ENCODE data around the gene CD300LB. TPM values are rescaled to one million over a fixed set of nuclear protein-coding genes. Genes with fewer than 3 reads are reported as not detected.

The CD300LB gene
- polyA plus RNA-seq, 2 donors = 0.06 to 0.11 TPM

- WGBS, 2 donors = 79 to 84% methylated on average over 15 of the region's 15 CpGs
- H3K9me3 ChIP-seq (ENCODE audit: control insufficient read depth in 2 of 2, insufficient read depth in 1 of 2, low read depth in 1 of 2, low read length in 1 of 2) = peaks cover 0 to 2% of the 10 kb centered on the region in 2 donors
- H3K36me3 ChIP-seq (ENCODE audit: control insufficient read depth in 2 of 2, insufficient read depth in 2 of 2, low read length in 1 of 2) = no peaks in the 10 kb centered on the region
- H3K4me3 ChIP-seq (ENCODE audit: low read depth in 1 of 2, low read length in 2 of 2) = no peak overlapping the region
- H3K27ac ChIP-seq (ENCODE audit: low read depth in 2 of 2, low read length in 1 of 2) = no peak overlapping the region
- no peaks in the 10 kb centered on the region for H3K4me1 ChIP-seq (ENCODE audit: control insufficient read depth in 2 of 2, insufficient read depth in 2 of 2, low read length in 1 of 2)
- H3K27me3 ChIP-seq (ENCODE audit: control insufficient read depth in 1 of 2, insufficient read depth in 2 of 2, low read length in 2 of 2) = no peaks in the 10 kb centered on the region
Measured at GRCh38 chr17:74550602-74551001, 19.3 kb upstream of the CD300LB start.

GRCh38 chr17:74549343-74549742, 18.1 kb upstream of the CD300LB start:
- Histone ChIP-seq H3K27me3 (ENCODE audit: control insufficient read depth in 1 of 2, insufficient read depth in 2 of 2, low read length in 2 of 2) (no peaks in the 10 kb centered on the region), H3K27ac (ENCODE audit: low read depth in 2 of 2, low read length in 1 of 2) (no peak overlapping the region), H3K4me1 (ENCODE audit: control insufficient read depth in 2 of 2, insufficient read depth in 2 of 2, low read length in 1 of 2) (peaks cover 0 to 3% of the 10 kb centered on the region in 2 donors), H3K9me3 (ENCODE audit: control insufficient read depth in 2 of 2, insufficient read depth in 1 of 2, low read depth in 1 of 2, low read length in 1 of 2) (peaks cover 0 to 2% of the 10 kb centered on the region in 2 donors), H3K36me3 (ENCODE audit: control insufficient read depth in 2 of 2, insufficient read depth in 2 of 2, low read length in 1 of 2) (no peaks in the 10 kb centered on the region), H3K4me3 (ENCODE audit: low read depth in 1 of 2, low read length in 2 of 2) (no peak overlapping the region)
- 60 to 76% methylated on average over 7 of the region's 7 CpGs for WGBS, 2 donors

GRCh38 chr17:74547736-74548135, 16.5 kb upstream of the CD300LB start:
- Histone ChIP-seq H3K27me3 (ENCODE audit: control insufficient read depth in 1 of 2, insufficient read depth in 2 of 2, low read length in 2 of 2) (no peaks in the 10 kb centered on the region), H3K9me3 (ENCODE audit: control insufficient read depth in 2 of 2, insufficient read depth in 1 of 2, low read depth in 1 of 2, low read length in 1 of 2) (peaks cover 0 to 2% of the 10 kb centered on the region in 2 donors), H3K36me3 (ENCODE audit: control insufficient read depth in 2 of 2, insufficient read depth in 2 of 2, low read length in 1 of 2) (no peaks in the 10 kb centered on the region), H3K4me1 (ENCODE audit: control insufficient read depth in 2 of 2, insufficient read depth in 2 of 2, low read length in 1 of 2) (peaks cover 0 to 3% of the 10 kb centered on the region in 2 donors), H3K27ac (ENCODE audit: low read depth in 2 of 2, low read length in 1 of 2) (no peak overlapping the region), H3K4me3 (ENCODE audit: low read depth in 1 of 2, low read length in 2 of 2) (no peak overlapping the region)
- 69 to 76% methylated on average over 3 of the region's 3 CpGs for WGBS, 2 donors

GRCh38 chr17:74547264-74547663, 16.0 kb upstream of the CD300LB start:
- H3K36me3 ChIP-seq (ENCODE audit: control insufficient read depth in 2 of 2, insufficient read depth in 2 of 2, low read length in 1 of 2) = no peaks in the 10 kb centered on the region
- peaks cover 0 to 2% of the 10 kb centered on the region in 2 donors for H3K9me3 ChIP-seq (ENCODE audit: control insufficient read depth in 2 of 2, insufficient read depth in 1 of 2, low read depth in 1 of 2, low read length in 1 of 2)
- H3K4me3 ChIP-seq (ENCODE audit: low read depth in 1 of 2, low read length in 2 of 2) = no peak overlapping the region
- H3K4me1 ChIP-seq (ENCODE audit: control insufficient read depth in 2 of 2, insufficient read depth in 2 of 2, low read length in 1 of 2) = peaks cover 0 to 3% of the 10 kb centered on the region in 2 donors
- no peak overlapping the region for H3K27ac ChIP-seq (ENCODE audit: low read depth in 2 of 2, low read length in 1 of 2)
- WGBS, 2 donors = 81 to 85% methylated on average over 7 of the region's 7 CpGs
- H3K27me3 ChIP-seq (ENCODE audit: control insufficient read depth in 1 of 2, insufficient read depth in 2 of 2, low read length in 2 of 2) = no peaks in the 10 kb centered on the region

- H3K27me3 ChIP-seq (ENCODE audit: control insufficient read depth in 1 of 2, insufficient read depth in 2 of 2, low read length in 2 of 2) = no peaks in the 10 kb centered on the region
- H3K4me1 ChIP-seq (ENCODE audit: control insufficient read depth in 2 of 2, insufficient read depth in 2 of 2, low read length in 1 of 2) = peaks cover 0 to 3% of the 10 kb centered on the region in 2 donors
- WGBS, 2 donors = 86 to 89% methylated on average over 7 of the region's 7 CpGs
- peaks cover 0 to 2% of the 10 kb centered on the region in 2 donors for H3K9me3 ChIP-seq (ENCODE audit: control insufficient read depth in 2 of 2, insufficient read depth in 1 of 2, low read depth in 1 of 2, low read length in 1 of 2)
- no peak overlapping the region for H3K27ac ChIP-seq (ENCODE audit: low read depth in 2 of 2, low read length in 1 of 2)
- no peak overlapping the region for H3K4me3 ChIP-seq (ENCODE audit: low read depth in 1 of 2, low read length in 2 of 2)
- no peaks in the 10 kb centered on the region for H3K36me3 ChIP-seq (ENCODE audit: control insufficient read depth in 2 of 2, insufficient read depth in 2 of 2, low read length in 1 of 2)
Measured at GRCh38 chr17:74546586-74546985, 15.3 kb upstream of the CD300LB start.

- Histone ChIP-seq H3K9me3 (ENCODE audit: control insufficient read depth in 2 of 2, insufficient read depth in 1 of 2, low read depth in 1 of 2, low read length in 1 of 2) (no peaks in the 10 kb centered on the region), H3K27ac (ENCODE audit: low read depth in 2 of 2, low read length in 1 of 2) (no peak within 1 kb of the TSS), H3K27me3 (ENCODE audit: control insufficient read depth in 1 of 2, insufficient read depth in 2 of 2, low read length in 2 of 2) (no peaks in the 10 kb centered on the region), H3K4me1 (ENCODE audit: control insufficient read depth in 2 of 2, insufficient read depth in 2 of 2, low read length in 1 of 2) (peaks cover 0 to 3% of the 10 kb centered on the region in 2 donors), H3K36me3 (ENCODE audit: control insufficient read depth in 2 of 2, insufficient read depth in 2 of 2, low read length in 1 of 2) (no peaks in the 10 kb centered on the region), H3K4me3 (ENCODE audit: low read depth in 1 of 2, low read length in 2 of 2) (no peak within 1 kb of the TSS)
- 58 to 71% methylated on average over 5 of the region's 5 CpGs for WGBS, 2 donors
Measured at GRCh38 chr17:74545843-74546230, 14.6 kb upstream of the CD300LB start, which contains the start of gene CD300C. Gene CD300C (minus strand): TSS chr17:74546115. CDS start chr17:74545782, 333 bp downstream.

- Histone ChIP-seq H3K4me1 (ENCODE audit: control insufficient read depth in 2 of 2, insufficient read depth in 2 of 2, low read length in 1 of 2) (peaks cover 0 to 3% of the 10 kb centered on the region in 2 donors), H3K27me3 (ENCODE audit: control insufficient read depth in 1 of 2, insufficient read depth in 2 of 2, low read length in 2 of 2) (no peaks in the 10 kb centered on the region), H3K36me3 (ENCODE audit: control insufficient read depth in 2 of 2, insufficient read depth in 2 of 2, low read length in 1 of 2) (no peaks in the 10 kb centered on the region), H3K27ac (ENCODE audit: low read depth in 2 of 2, low read length in 1 of 2) (no peak overlapping the region), H3K9me3 (ENCODE audit: control insufficient read depth in 2 of 2, insufficient read depth in 1 of 2, low read depth in 1 of 2, low read length in 1 of 2) (no peaks in the 10 kb centered on the region), H3K4me3 (ENCODE audit: low read depth in 1 of 2, low read length in 2 of 2) (no peak overlapping the region)
- 74 to 81% methylated on average over 15 to 16 of the region's 16 CpGs for WGBS, 2 donors
Measured at GRCh38 chr17:74544991-74545842, 13.9 kb upstream of the CD300LB start.

- no peaks in the 10 kb centered on the region for H3K36me3 ChIP-seq (ENCODE audit: control insufficient read depth in 2 of 2, insufficient read depth in 2 of 2, low read length in 1 of 2)
- no peak overlapping the region for H3K4me3 ChIP-seq (ENCODE audit: low read depth in 1 of 2, low read length in 2 of 2)
- H3K4me1 ChIP-seq (ENCODE audit: control insufficient read depth in 2 of 2, insufficient read depth in 2 of 2, low read length in 1 of 2) = peaks cover 0 to 3% of the 10 kb centered on the region in 2 donors
- H3K27ac ChIP-seq (ENCODE audit: low read depth in 2 of 2, low read length in 1 of 2) = no peak overlapping the region
- H3K9me3 ChIP-seq (ENCODE audit: control insufficient read depth in 2 of 2, insufficient read depth in 1 of 2, low read depth in 1 of 2, low read length in 1 of 2) = no peaks in the 10 kb centered on the region
- H3K27me3 ChIP-seq (ENCODE audit: control insufficient read depth in 1 of 2, insufficient read depth in 2 of 2, low read length in 2 of 2) = no peaks in the 10 kb centered on the region
- 85% methylated on average over 18 of the region's 18 CpGs for WGBS, 2 donors
Measured at GRCh38 chr17:74543891-74544760, 12.9 kb upstream of the CD300LB start.

- Histone ChIP-seq H3K4me1 (ENCODE audit: control insufficient read depth in 2 of 2, insufficient read depth in 2 of 2, low read length in 1 of 2) (peaks cover 0 to 3% of the 10 kb centered on the region in 2 donors), H3K27ac (ENCODE audit: low read depth in 2 of 2, low read length in 1 of 2) (no peak overlapping the region), H3K4me3 (ENCODE audit: low read depth in 1 of 2, low read length in 2 of 2) (no peak overlapping the region), H3K36me3 (ENCODE audit: control insufficient read depth in 2 of 2, insufficient read depth in 2 of 2, low read length in 1 of 2) (no peaks in the 10 kb centered on the region), H3K27me3 (ENCODE audit: control insufficient read depth in 1 of 2, insufficient read depth in 2 of 2, low read length in 2 of 2) (no peaks in the 10 kb centered on the region), H3K9me3 (ENCODE audit: control insufficient read depth in 2 of 2, insufficient read depth in 1 of 2, low read depth in 1 of 2, low read length in 1 of 2) (no peaks in the 10 kb centered on the region)
- WGBS, 2 donors = 73 to 76% methylated on average over 14 of the region's 14 CpGs
Measured at GRCh38 chr17:74543406-74543805, 12.1 kb upstream of the CD300LB start.
